ENCODE data around the gene EEA1.

GRCh38 chr12:92737855-92738850 lies 190.9 kb downstream of the EEA1 start:
- TF ChIP-seq CTCF (IDR thresholded peaks at IDR 0.05 in 2 of 3, conservative IDR thresholded peaks at IDR 0.05 in 1 of 3; ENCODE audit: control insufficient read depth in 2 of 3, extremely low read depth in 1 of 3, insufficient read depth in 1 of 3, low read depth in 3 of 3, low read length in 3 of 3) (no peak), NRF1 (conservative IDR thresholded peaks at IDR 0.05; ENCODE audit: low read depth, low read length) (no peak), CHD2 (IDR thresholded peaks at IDR 0.05; ENCODE audit: borderline replicate concordance, low read depth, low read length) (no peak), EP300 (IDR thresholded peaks at IDR 0.05; ENCODE audit: borderline replicate concordance in 1 of 2, control insufficient read depth in 1 of 2, low read depth in 2 of 2, low read length in 2 of 2) (no peak), ZNF274 (IDR thresholded peaks at IDR 0.05; ENCODE audit: insufficient read depth, insufficient read length) (no peak), EZH2 (IDR thresholded peaks at IDR 0.05; ENCODE audit: borderline replicate concordance, control insufficient read depth, low read depth, low read length) (no peak), STAT3 (IDR thresholded peaks at IDR 0.05; ENCODE audit: low read depth, low read length) (no peak), NR2C1 (IDR thresholded peaks at IDR 0.05) (no peak)
- TF ChIP-seq, protein P1, sequence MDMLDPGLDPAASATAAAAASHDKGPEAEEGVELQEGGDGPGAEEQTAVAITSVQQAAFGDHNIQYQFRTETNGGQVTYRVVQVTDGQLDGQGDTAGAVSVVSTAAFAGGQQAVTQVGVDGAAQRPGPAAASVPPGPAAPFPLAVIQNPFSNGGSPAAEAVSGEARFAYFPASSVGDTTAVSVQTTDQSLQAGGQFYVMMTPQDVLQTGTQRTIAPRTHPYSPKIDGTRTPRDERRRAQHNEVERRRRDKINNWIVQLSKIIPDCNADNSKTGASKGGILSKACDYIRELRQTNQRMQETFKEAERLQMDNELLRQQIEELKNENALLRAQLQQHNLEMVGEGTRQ (IDR thresholded peaks at IDR 0.05; ENCODE audit: borderline replicate concordance, low read depth, low read length) = no peak
